ENCODE results near the gene IGFALS. TPM values are rescaled to one million over a fixed set of nuclear protein-coding genes. Genes with fewer than 3 reads are reported as not detected.

IGFALS gene
- total and polyA plus RNA-seq, 2 of the 4 experiments (the other 2 are of a cell fraction) = not detected

GRCh38 chr16:1762196-1762878 lies 31.2 kb downstream of the IGFALS start:
- H4K91ac ChIP-seq (ENCODE audit: insufficient read depth, low read depth, low read length) = no peak overlapping the region
- CTCF ChIA-PET = no interaction called here
- no peak overlapping the region for H3K27ac ChIP-seq (ENCODE audit: insufficient read depth, low read length)
- no peak overlapping the region for H3K9ac ChIP-seq (ENCODE audit: low read depth, low read length)
- no peak overlapping the region for H3K14ac ChIP-seq (replicated peaks; ENCODE audit: low read depth, low read length)
- H2BK120ac ChIP-seq (ENCODE audit: low read depth, low read length) = no peak overlapping the region
- POLR2A ChIA-PET (ENCODE audit: unreplicated experiment) = no interaction called here
- no peak overlapping the region for H3K56ac ChIP-seq (ENCODE audit: extremely low read depth, insufficient read depth, low read length)
- H3K9me3 ChIP-seq (ENCODE audit: control insufficient read depth, insufficient read depth, low read length) = no peaks in the 10 kb centered on the region
- H3K79me1 ChIP-seq (ENCODE audit: low read depth in 1 of 2, low read length in 2 of 2) = no peaks in the 10 kb centered on the region
- H3K9me1 ChIP-seq (ENCODE audit: insufficient read depth, low read length) = no peaks in the 10 kb centered on the region
- no peak overlapping the region for H2AFZ ChIP-seq (replicated peaks; ENCODE audit: low read length, poor library complexity)
- DNase-seq = no peak
- H3K23ac ChIP-seq (ENCODE audit: low read depth, low read length) = no peak overlapping the region
- no peaks in the 10 kb centered on the region for H3K4me1 ChIP-seq (ENCODE audit: control insufficient read depth, insufficient read depth, low read length)
- H4K20me1 ChIP-seq (ENCODE audit: insufficient read depth, low read length) = no peaks in the 10 kb centered on the region; the same call in 1 of the 2 replicates
- BruUV-seq (replicated peaks) = no TSS peak
- no peak overlapping the region for H2AK5ac ChIP-seq (ENCODE audit: low read depth, low read length)
- H2BK5ac ChIP-seq (ENCODE audit: low read depth, low read length, poor library complexity, severe bottlenecking) = no peak overlapping the region
- in situ Hi-C loops (cut with MboI; ENCODE audit: low sequenced_read_pairs) (loop anchor here (5.0 kb wide), 1 partner anchor 50 kb away; no protein-coding TSS in a partner anchor), intact Hi-C loops (cut with micrococcal nuclease) (no loop called here), dilution Hi-C loops (cut with HindIII; ENCODE audit: low sequenced_read_pairs, unreplicated experiment) (no loop called here)
- no peak overlapping the region for H3K4me3 ChIP-seq (ENCODE audit: insufficient read depth, low read depth, low read length)
- peak overlapping the region; percentile 9 for H2AK9ac ChIP-seq (replicated peaks; ENCODE audit: low read depth, low read length, poor library complexity)
- no peaks in the 10 kb centered on the region for H3K27me3 ChIP-seq (ENCODE audit: control insufficient read depth, insufficient read depth, low read length)
- no peak overlapping the region for H4K5ac ChIP-seq (ENCODE audit: low read depth, low read length)
- peaks cover 82% of the 10 kb centered on the region for H3K36me3 ChIP-seq (ENCODE audit: control insufficient read depth, insufficient read depth, low read length)
- no peak overlapping the region for H3K4ac ChIP-seq (ENCODE audit: low read depth, low read length)
- WGBS, 2 experiments (ENCODE audit: extremely low coverage in 2 of 2, insufficient read length in 1 of 2) = 100% methylated on average over 9 of the region's 30 CpGs; no CpG with 5 or more reads in 1 of the 2 experiments
- TF ChIP-seq SMC3 (IDR thresholded peaks at IDR 0.05; ENCODE audit: low read depth, low read length) = no peak
- TF ChIP-seq MXI1 (IDR thresholded peaks at IDR 0.05; ENCODE audit: borderline replicate concordance, low read depth, low read length) = no peak
- TF ChIP-seq USF2 (IDR thresholded peaks at IDR 0.05; ENCODE audit: low read depth, low read length) = no peak
- no peak for TF ChIP-seq MAZ (IDR thresholded peaks at IDR 0.05; ENCODE audit: borderline replicate concordance, low read depth, low read length)
- no peak for TF ChIP-seq CHD1 (IDR thresholded peaks at IDR 0.05; ENCODE audit: low read depth, low read length)
- TF ChIP-seq BHLHE40 (IDR thresholded peaks at IDR 0.05; ENCODE audit: low read depth, low read length) = no peak
- no peak for TF ChIP-seq MAFK (IDR thresholded peaks at IDR 0.05; ENCODE audit: low read depth, low read length)
- no peak for TF ChIP-seq RAD21 (IDR thresholded peaks at IDR 0.05; ENCODE audit: low read length)
- no peak for TF ChIP-seq RCOR1 (IDR thresholded peaks at IDR 0.05; ENCODE audit: insufficient replicate concordance, low read length)
- TF ChIP-seq RFX5 (IDR thresholded peaks at IDR 0.05; ENCODE audit: low read depth, low read length) = no peak
- TF ChIP-seq ELK1 (IDR thresholded peaks at IDR 0.05; ENCODE audit: borderline replicate concordance, low read depth, low read length) = no peak
- H3K4me2 ChIP-seq (ENCODE audit: low read depth, low read length) = no peak overlapping the region
- H4K8ac ChIP-seq (ENCODE audit: low read depth in 2 of 2, low read length in 2 of 2) = no peak overlapping the region
- ATAC-seq (ENCODE audit: low read depth) = no peak
- H2BK20ac ChIP-seq (ENCODE audit: low read depth, low read length) = no peak overlapping the region
- H3K18ac ChIP-seq (ENCODE audit: low read depth, low read length) = no peak overlapping the region
- no peak overlapping the region for H2BK15ac ChIP-seq (ENCODE audit: low read depth, low read length)
